Mammary epithelial cell (primary cell): ENCODE measurements around the gene CARD19.

Experiments
- CTCF ChIP-seq, 2 donors: IDR thresholded peaks in 1 of 2; conservative IDR thresholded peaks in 1 of 2; 2 replicates each; pipeline ENCODE4 v1.5.1; 2011 to 2012; ENCODE audit warnings: inconsistent platforms in 2 of 2, low read length in 2 of 2, mild to moderate bottlenecking in 2 of 2, control low read depth in 1 of 2, low read depth in 1 of 2; ENCODE audit not compliant: insufficient read depth in 1 of 2; ENCODE audit errors: extremely low read depth in 1 of 2
- EZH2 ChIP-seq: IDR thresholded peaks from 2 replicates; pipeline ENCODE4 v1.6.1; 2012; ENCODE audit warnings: low read length, inconsistent platforms, borderline replicate concordance

GRCh38 chr9:93105620-93106019 is 9.6 kb downstream of the CARD19 start:
- no peak for TF ChIP-seq CTCF (conservative IDR thresholded peaks at IDR 0.05 in 1 of 2, IDR thresholded peaks at IDR 0.05 in 1 of 2; ENCODE audit: extremely low read depth in 1 of 2, insufficient read depth in 1 of 2, low read depth in 1 of 2, low read length in 2 of 2)
- TF ChIP-seq EZH2 = no peak
